AG09309 (cell line): ENCODE measurements around the gene KIF5C.
A peak's percentile ranks its signal among the peaks of the same experiment; 100 is the strongest.

ENCODE experiments used
- DNase-seq: peaks from one replicate; pipeline ENCODE4 v3.0.0-alpha.2; 2010; ENCODE audit warnings: low read depth
- H3K4me3 ChIP-seq: 2 replicates; pipeline ENCODE4 v1.5.1; 2011; ENCODE audit warnings: mild to moderate bottlenecking, low read depth, low read length, moderate library complexity; ENCODE audit not compliant: control insufficient read depth
- CTCF ChIP-seq: IDR thresholded peaks from 2 replicates; pipeline ENCODE4 v1.5.1; 2011; ENCODE audit warnings: mild to moderate bottlenecking, low read depth, low read length, inconsistent platforms; ENCODE audit not compliant: insufficient read depth, control insufficient read depth; ENCODE audit errors: missing control alignments

The KIF5C gene

GRCh38 chr2:148967578-148967977, 92.6 kb downstream of the KIF5C start:
- no peak for DNase-seq
- TF ChIP-seq CTCF, result peak; percentile 10
- no peak overlapping the region for H3K4me3 ChIP-seq

- no peak overlapping the region for H3K4me3 ChIP-seq
- DNase-seq, result no peak
- no peak for TF ChIP-seq CTCF
These were observed 93.3 kb downstream of the KIF5C start for GRCh38 chr2:148968301-148968700.

- no peak for DNase-seq
- no peak for TF ChIP-seq CTCF
- H3K4me3 ChIP-seq, result no peak overlapping the region
These were observed 93.8 kb downstream of the KIF5C start for GRCh38 chr2:148968776-148969319.

GRCh38 chr2:148969659-148970061, 94.6 kb downstream of the KIF5C start:
- no peak overlapping the region for H3K4me3 ChIP-seq
- TF ChIP-seq CTCF, result no peak
- DNase-seq, result no peak

- no peak for DNase-seq
- TF ChIP-seq CTCF, result no peak
- no peak overlapping the region for H3K4me3 ChIP-seq
These were observed 95.4 kb downstream of the KIF5C start for GRCh38 chr2:148970385-148970784.

- no peak for TF ChIP-seq CTCF
- H3K4me3 ChIP-seq, result no peak overlapping the region
- DNase-seq, result no peak
These were observed 96.5 kb downstream of the KIF5C start for GRCh38 chr2:148971547-148971946.

- TF ChIP-seq CTCF, result no peak
- no peak for DNase-seq
- no peak overlapping the region for H3K4me3 ChIP-seq
These were observed 99.1 kb downstream of the KIF5C start for GRCh38 chr2:148974095-148974494.
